Activated T-cell treated with anti-CD3 and anti-CD28 coated beads for 4 hours (primary cell): ENCODE data around the gene DNER.
"Not testable (repeated sequence)": the region's sequence is repeated elsewhere in the genome, so short reads cannot be mapped to it uniquely, and the experiment has no call there.

Experiments
- DNase-seq: peaks from one replicate; pipeline ENCODE4 v3.0.0-alpha.2; 2020

Gene DNER

GRCh38 chr2:229562472-229563127 lies 151.8 kb downstream of the DNER start:
- no peak for DNase-seq

- DNase-seq = no peak
Observed at GRCh38 chr2:229559986-229560385, 154.4 kb downstream of the DNER start.

GRCh38 chr2:229553091-229553490 lies 161.3 kb downstream of the DNER start:
- DNase-seq = no peak

GRCh38 chr2:229543176-229543873 lies 171.0 kb downstream of the DNER start:
- no peak for DNase-seq

- DNase-seq = no peak
Observed at GRCh38 chr2:229539628-229540027, 174.7 kb downstream of the DNER start.

GRCh38 chr2:229531594-229531993 lies 182.8 kb downstream of the DNER start:
- DNase-seq = no peak

GRCh38 chr2:229530434-229530833 lies 183.9 kb downstream of the DNER start:
- DNase-seq = no peak

- DNase-seq = no peak
Observed at GRCh38 chr2:229528846-229529245, 185.5 kb downstream of the DNER start.

GRCh38 chr2:229526951-229527350 lies 187.4 kb downstream of the DNER start:
- DNase-seq = no peak

GRCh38 chr2:229524799-229525198 lies 189.6 kb downstream of the DNER start:
- no peak for DNase-seq

- DNase-seq = no peak
Observed at GRCh38 chr2:229523663-229524062, 190.7 kb downstream of the DNER start.

- no peak for DNase-seq
Observed at GRCh38 chr2:229521576-229521975, 192.8 kb downstream of the DNER start.

GRCh38 chr2:229520691-229521096 lies 193.7 kb downstream of the DNER start:
- no peak for DNase-seq

- no peak for DNase-seq
Observed at GRCh38 chr2:229519655-229520430, 194.5 kb downstream of the DNER start.

GRCh38 chr2:229514273-229514895 lies 200.0 kb downstream of the DNER start:
- no peak for DNase-seq

- DNase-seq = no peak
Observed at GRCh38 chr2:229511524-229511923, 202.8 kb downstream of the DNER start.

GRCh38 chr2:229506699-229507098 lies 207.7 kb downstream of the DNER start:
- DNase-seq = not testable (repeated sequence)

GRCh38 chr2:229501051-229501794 lies 213.1 kb downstream of the DNER start:
- no peak for DNase-seq

- no peak for DNase-seq
Observed at GRCh38 chr2:229492034-229492433, 222.3 kb downstream of the DNER start.

GRCh38 chr2:229490167-229490566 lies 224.2 kb downstream of the DNER start:
- no peak for DNase-seq

GRCh38 chr2:229489016-229489415 lies 225.3 kb downstream of the DNER start:
- DNase-seq = no peak

- DNase-seq = no peak
Observed at GRCh38 chr2:229488232-229488631, 226.1 kb downstream of the DNER start.

GRCh38 chr2:229486673-229487072 lies 227.7 kb downstream of the DNER start:
- DNase-seq = no peak
